HepG2 (cell line): ENCODE results near the gene SRP19. TPM values are rescaled to one million over a fixed set of nuclear protein-coding genes. Genes with fewer than 3 reads are reported as not detected.

Source experiments
- ATAC-seq: fragments of 200-7000 bp; cut with Tn5 transposase; 3 replicates; pipeline ENCODE4 v1.9.1; 2020; ENCODE audit warnings: mild to moderate bottlenecking, moderate library complexity
- BruUV-seq: library from RNA; stranded (reverse); fragments of 400-500 nt; replicated peaks from 2 replicates; lab custom pipeline; 2021; lab: Mats Ljungman, UMichigan
- CTCF ChIA-PET: fragments of 300-600 bp; formaldehyde crosslinking; extraction: SDS; loops from one replicate; lab custom pipeline; 2021; ENCODE audit warnings: low total read pairs, inconsistent platforms, low intra/inter-chr PET ratio; lab: Yijun Ruan, JAX
- POLR2A ChIA-PET: fragments of 350-600 bp; sonication (Branson Sonifier 250); formaldehyde crosslinking; loops from one replicate; lab custom pipeline; 2020; ENCODE audit warnings: antibody characterized with exemption, inconsistent platforms; lab: Yijun Ruan, JAX
- DNase-seq: peaks from one replicate; pipeline ENCODE4 v3.0.0-alpha.2; 2015; ENCODE audit warnings: low spot score
- FAIRE-seq: peaks from 3 replicates; lab custom pipeline; 2011; peaks lifted over from hg19 to GRCh38; lab: Jason Lieb, UNC
- H2AFZ ChIP-seq: one replicate; pipeline ENCODE4 v1.6.1; 2011; ENCODE audit warnings: low read length, inconsistent platforms
- H3K27ac ChIP-seq: fragments of 300-600 bp; 3 replicates; pipeline ENCODE4 v1.8.0; 2011; ENCODE audit warnings: mixed run types, mild to moderate bottlenecking, mixed read lengths, low read length, inconsistent platforms; ENCODE audit not compliant: insufficient read depth; ENCODE audit errors: extremely low read length
- H3K27me3 ChIP-seq, 2 experiments: fragments of 200-600 bp in 1 of 2; 2 replicates in 1 of 2; 3 replicates in 1 of 2; pipeline versions ENCODE4 v1.6.0 to v1.8.0; 2011; ENCODE audit warnings: low read length in 2 of 2, mild to moderate bottlenecking in 2 of 2, moderate library complexity in 2 of 2, inconsistent platforms in 1 of 2; ENCODE audit not compliant: insufficient read depth in 2 of 2, control insufficient read depth in 1 of 2
- H3K36me3 ChIP-seq, 2 experiments: fragments of 200-600 bp in 1 of 2; replicated peaks in 1 of 2; 2 replicates in 1 of 2; 3 replicates in 1 of 2; pipeline versions ENCODE4 v1.5.1 to v1.8.0; 2011; ENCODE audit warnings: low read length in 2 of 2, inconsistent platforms in 1 of 2; ENCODE audit not compliant: insufficient read depth in 2 of 2, control insufficient read depth in 1 of 2
- H3K4me1 ChIP-seq: 2 replicates; pipeline ENCODE4 v1.5.1; 2012; ENCODE audit warnings: low read length, inconsistent platforms; ENCODE audit not compliant: insufficient read depth
- H3K4me2 ChIP-seq: 2 replicates; pipeline ENCODE4 v1.6.0; 2011; ENCODE audit warnings: low read depth, low read length, inconsistent platforms
- H3K4me3 ChIP-seq, 3 experiments: fragments of 200-600 bp in 1 of 3; sonication (generic), shearing (Covaris generic) in 1 of 3; replicated peaks in 1 of 3; 2 replicates each; pipeline ENCODE4 v1.5.1; 2011 to 2016; ENCODE audit warnings: low read length in 3 of 3, inconsistent platforms in 2 of 3, low read depth in 2 of 3, mild to moderate bottlenecking in 2 of 3, control low read depth in 1 of 3, mixed read lengths in 1 of 3; ENCODE audit not compliant: insufficient read depth in 1 of 3
- H3K79me2 ChIP-seq: one replicate; pipeline ENCODE4 v1.6.1; 2011; ENCODE audit warnings: low read length, inconsistent platforms; ENCODE audit not compliant: insufficient read depth
- H3K9ac ChIP-seq: 2 replicates; pipeline ENCODE4 v1.6.0; 2011; ENCODE audit warnings: mild to moderate bottlenecking, low read depth, low read length, inconsistent platforms; ENCODE audit not compliant: insufficient read depth
- H3K9me3 ChIP-seq: 2 replicates; pipeline ENCODE4 v1.5.1; 2012; ENCODE audit warnings: mild to moderate bottlenecking, low read length
- H4K20me1 ChIP-seq: 2 replicates; pipeline ENCODE4 v1.6.0; 2011; ENCODE audit warnings: inconsistent platforms, mild to moderate bottlenecking, low read length, moderate library complexity; ENCODE audit not compliant: insufficient read depth
- ATF7 ChIP-seq, 2 experiments: fragments of 450-650 bp in 1 of 2; sonication (generic) in 1 of 2; formaldehyde crosslinking in 1 of 2; IDR thresholded peaks; 2 replicates each; pipeline versions ENCODE4 v1.4.0 to v1.6.1; 2016 to 2020; ENCODE audit warnings: antibody characterized with exemption in 1 of 2, mild to moderate bottlenecking in 1 of 2, missing genetic modification reagents in 1 of 2
- MTF1 ChIP-seq: sonication (generic); formaldehyde crosslinking; IDR thresholded peaks from 2 replicates; pipeline ENCODE4 v1.5.0; 2020; ENCODE audit warnings: missing genetic modification reagents
- NFKB2 ChIP-seq: sonication (generic); formaldehyde crosslinking; IDR thresholded peaks from 2 replicates; pipeline ENCODE4 v1.4.0; 2020; ENCODE audit warnings: missing genetic modification reagents, borderline replicate concordance
- NR0B2 ChIP-seq: sonication (generic); formaldehyde crosslinking; IDR thresholded peaks from 2 replicates; pipeline ENCODE4 v1.4.0; 2020; ENCODE audit warnings: mild to moderate bottlenecking, missing genetic modification reagents
- NR1H2 ChIP-seq: sonication (generic); formaldehyde crosslinking; IDR thresholded peaks from 2 replicates; pipeline ENCODE4 v1.8.1; 2022; ENCODE audit warnings: low read depth, missing genetic modification reagents, borderline replicate concordance
- PHF21A ChIP-seq: sonication (generic); formaldehyde crosslinking; IDR thresholded peaks from 2 replicates; pipeline ENCODE4 v1.5.0; 2020; ENCODE audit warnings: mild to moderate bottlenecking, missing genetic modification reagents
- PRDM10 ChIP-seq: sonication (generic); formaldehyde crosslinking; IDR thresholded peaks from 2 replicates; pipeline ENCODE4 v1.4.0; 2020; ENCODE audit warnings: low read depth, missing genetic modification reagents
- PTBP1 ChIP-seq: fragments of 200-400 bp; formaldehyde crosslinking; IDR thresholded peaks from 2 replicates; pipeline ENCODE4 v1.6.1; 2018; ENCODE audit warnings: low read length, low read depth; ENCODE audit not compliant: poor library complexity, severe bottlenecking
- ZMYM3 ChIP-seq: sonication (generic); formaldehyde crosslinking; IDR thresholded peaks from 2 replicates; pipeline ENCODE4 v1.5.1; 2020; ENCODE audit warnings: mild to moderate bottlenecking, missing genetic modification reagents
- ZNF17 ChIP-seq: sonication (generic); formaldehyde crosslinking; IDR thresholded peaks from 2 replicates; pipeline ENCODE4 v1.5.0; 2020; ENCODE audit warnings: mild to moderate bottlenecking, missing genetic modification reagents
- ZNF713 ChIP-seq: sonication (generic); formaldehyde crosslinking; IDR thresholded peaks from 2 replicates; pipeline ENCODE4 v1.4.0; 2020; ENCODE audit warnings: mild to moderate bottlenecking, missing genetic modification reagents
- WGBS: methylation state at CpG from one replicate; pipeline ENCODE4 v1.1.6; 2017; ENCODE audit warnings: low lambda C conversion rate; 5-methylcytosine and 5-hydroxymethylcytosine counted together
- in situ Hi-C: cut with HindIII; loops from 2 replicates; pipeline ENCODE4 v1.10.0; 2017; ENCODE audit warnings: low pct_unique_long_range_greater_than_20kb; ENCODE audit not compliant: extremely low pct_ligation_motif_present
- intact Hi-C: fragments of 100-400 bp; cut with micrococcal nuclease; formaldehyde crosslinking; loops from one replicate; pipeline ENCODE4 v1.10.0; 2022; ENCODE audit not compliant: unreplicated experiment
- polyA plus RNA-seq, 8 experiments: library from polyadenylated mRNA; depleted of rRNA in 3 of 8; stranded (reverse) in 7 of 8; unstranded in 1 of 8; fragments of >200 nt; fragmentation: Illumina TruSeq in 4 of 8; extraction: Trizol in 4 of 8; gene quantifications; 2 replicates each; pipeline versions ENCODE4 v1.2.1 to v1.2.3, GENCODE V29; 2011 to 2016; ENCODE audit warnings: low read depth in 4 of 8, missing spikeins in 1 of 8, mixed read lengths in 1 of 8; ENCODE audit not compliant: insufficient read depth in 1 of 8
- total RNA-seq, 5 experiments: library from RNA; depleted of rRNA; stranded (reverse); fragments of >200 nt; fragmentation: Illumina TruSeq; extraction: Trizol; gene quantifications; 2 replicates each; pipeline ENCODE4 v1.2.3, GENCODE V29; 2016; ENCODE audit warnings: low read depth in 1 of 5
- TF ChIP-seq, protein P1 (sequence below): sonication (generic); formaldehyde crosslinking; IDR thresholded peaks from 2 replicates; pipeline ENCODE4 v1.4.0; 2020; ENCODE audit warnings: missing genetic modification reagents, mild to moderate bottlenecking, borderline replicate concordance

SRP19 gene
- total and polyA plus RNA-seq, 2 of the 13 experiments (the other 11 are each of a cell fraction or from before 2014, with no cell fraction given), result 46.9 to 143 TPM

- Histone ChIP-seq H3K9me3 (no peaks in the 10 kb centered on the region), H3K4me1 (no peaks in the 10 kb centered on the region), H2AFZ (no peak overlapping the region), H3K4me3 (no peak overlapping the region), H3K27ac (no peak overlapping the region), H3K9ac (no peak overlapping the region), H4K20me1 (no peaks in the 10 kb centered on the region; the same call in 1 of the 2 replicates), H3K36me3 (peaks cover 15 to 67% of the 10 kb centered on the region in 2 experiments), H3K4me2 (no peak overlapping the region), H3K79me2 (no peaks in the 10 kb centered on the region), H3K27me3 (no peaks in the 10 kb centered on the region; a peak in 1 of 5 replicates)
- intact Hi-C loops, result no loop called here
- TF ChIP-seq PHF21A (CRISPR knock-in tag) (no peak), ATF7 (IDR thresholded peaks at IDR 0.05) (peak; percentile 23; the same call in 1 of the 2 replicates), ATF7 (CRISPR knock-in tag; IDR thresholded peaks at IDR 0.05) (no peak), NFKB2 (CRISPR knock-in tag) (no peak), MTF1 (CRISPR knock-in tag) (no peak)
- no TSS peak for BruUV-seq
- ATAC-seq (no peak), DNase-seq (no peak), FAIRE-seq (no peak)
- CTCF ChIA-PET, result no interaction called here
- in situ Hi-C loops, result no loop called here
- POLR2A ChIA-PET, result no interaction called here
- WGBS, result 63% methylated on average over 2 of the region's 2 CpGs
Measured at GRCh38 chr5:112880219-112880964, 19.3 kb downstream of the SRP19 start.

DNA sequence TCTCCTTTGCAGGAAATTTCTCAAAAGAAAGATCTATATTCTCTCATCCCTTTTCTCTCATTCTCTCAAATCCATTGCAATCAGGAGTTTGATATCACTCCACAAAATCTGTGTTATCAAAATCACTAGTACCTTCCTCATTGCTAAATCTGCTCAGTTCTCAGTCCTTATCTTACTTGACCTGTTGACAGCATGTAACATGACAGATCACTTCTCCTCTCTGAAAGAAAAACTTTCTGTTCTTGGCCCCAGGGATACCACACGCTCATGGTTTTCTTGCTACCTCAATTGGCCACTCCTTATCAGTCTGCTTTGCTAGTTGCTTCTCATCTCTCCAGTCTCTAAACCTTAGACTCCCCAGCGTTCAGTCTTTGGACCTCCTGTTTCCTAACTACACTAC is 22.1 kb downstream of the SRP19 start:
- peaks cover 22 to 73% of the 10 kb centered on the region in 2 experiments for H3K36me3 ChIP-seq
- no peak overlapping the region for H3K9ac ChIP-seq
- no peak overlapping the region for H3K27ac ChIP-seq
- no peak overlapping the region for H3K4me2 ChIP-seq
- DNase-seq (no peak), ATAC-seq (no peak), FAIRE-seq (no peak)
- no TSS peak for BruUV-seq
- no peaks in the 10 kb centered on the region for H3K79me2 ChIP-seq
- H4K20me1 ChIP-seq, result no peaks in the 10 kb centered on the region; the same call in 1 of the 2 replicates
- in situ Hi-C loops (no loop called here), intact Hi-C loops (no loop called here)
- no peaks in the 10 kb centered on the region for H3K4me1 ChIP-seq
- no peaks in the 10 kb centered on the region; a peak in 1 of 5 replicates for H3K27me3 ChIP-seq
- H3K9me3 ChIP-seq, result no peaks in the 10 kb centered on the region
- no peak overlapping the region for H3K4me3 ChIP-seq
- H2AFZ ChIP-seq, result no peak overlapping the region
- ChIA-PET POLR2A (no interaction called here), CTCF (no interaction called here)
- WGBS, result 100% methylated on average over 2 of the region's 2 CpGs
- TF ChIP-seq PRDM10 (CRISPR knock-in tag) (no peak), NR0B2 (CRISPR knock-in tag) (no peak), NR1H2 (no peak), ZNF17 (no peak), PTBP1 (no peak), ZNF713 (CRISPR knock-in tag) (no peak), ZMYM3 (CRISPR knock-in tag) (no peak)
- TF ChIP-seq, protein P1, sequence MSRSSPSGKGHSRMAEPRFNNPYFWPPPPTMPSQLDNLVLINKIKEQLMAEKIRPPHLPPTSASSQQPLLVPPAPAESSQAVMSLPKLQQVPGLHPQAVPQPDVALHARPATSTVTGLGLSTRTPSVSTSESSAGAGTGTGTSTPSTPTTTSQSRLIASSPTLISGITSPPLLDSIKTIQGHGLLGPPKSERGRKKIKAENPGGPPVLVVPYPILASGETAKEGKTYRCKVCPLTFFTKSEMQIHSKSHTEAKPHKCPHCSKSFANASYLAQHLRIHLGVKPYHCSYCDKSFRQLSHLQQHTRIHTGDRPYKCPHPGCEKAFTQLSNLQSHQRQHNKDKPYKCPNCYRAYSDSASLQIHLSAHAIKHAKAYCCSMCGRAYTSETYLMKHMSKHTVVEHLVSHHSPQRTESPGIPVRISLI (CRISPR knock-in tag), result no peak
